HG03432 (cell line): ENCODE data around the gene TNIK.

ENCODE experiments used
- ATAC-seq: cut with Tn5 transposase; IDR thresholded peaks from one replicate; pipeline ENCODE4 v1.9.1; 2021; ENCODE audit warnings: mild to moderate bottlenecking, moderate library complexity; ENCODE audit not compliant: unreplicated experiment

The TNIK gene

DNA sequence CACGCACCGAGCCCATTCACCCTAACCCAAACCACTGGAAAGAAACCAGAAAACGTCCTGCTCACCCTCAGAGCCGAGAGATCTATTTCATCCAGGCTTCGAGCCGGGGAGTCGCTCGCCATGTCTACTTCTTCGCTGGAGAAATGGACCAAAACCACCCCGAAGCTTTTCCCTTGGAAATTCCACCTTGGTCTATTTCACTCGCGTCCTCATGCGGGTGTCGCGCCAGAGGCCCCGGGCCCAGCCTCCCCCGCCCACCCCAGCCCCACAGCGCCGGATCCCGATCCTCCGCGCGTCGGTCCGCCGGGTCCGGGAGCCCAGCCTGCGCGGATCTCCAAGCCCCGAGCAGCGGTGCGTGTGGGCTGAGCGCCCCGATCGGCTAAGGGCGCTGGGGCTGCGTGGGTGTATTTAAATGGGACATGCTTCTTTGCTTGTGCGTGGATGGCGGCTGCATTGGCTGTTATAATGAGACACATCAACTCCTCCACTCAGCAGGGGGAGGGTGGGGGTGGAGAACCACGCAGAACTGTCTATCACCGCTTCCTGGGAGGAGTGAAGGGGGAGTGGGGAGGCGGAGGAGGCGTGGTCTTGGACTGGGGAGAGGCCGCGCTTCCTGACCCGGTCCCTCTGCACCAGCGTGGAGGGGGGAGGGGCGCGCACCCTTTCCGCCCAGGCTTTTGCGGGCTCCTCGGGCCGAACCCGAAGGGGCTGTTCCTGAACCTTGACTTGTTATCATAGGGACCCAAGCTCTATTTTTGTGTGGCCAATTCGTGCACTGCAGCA lies at the start of gene TNIK:
TNIK (minus strand) TSS at position 464 of the 783 bp plus-strand sequence; CDS start at position 122, 342 bp downstream.
- peak; percentile 89 for ATAC-seq

DNA sequence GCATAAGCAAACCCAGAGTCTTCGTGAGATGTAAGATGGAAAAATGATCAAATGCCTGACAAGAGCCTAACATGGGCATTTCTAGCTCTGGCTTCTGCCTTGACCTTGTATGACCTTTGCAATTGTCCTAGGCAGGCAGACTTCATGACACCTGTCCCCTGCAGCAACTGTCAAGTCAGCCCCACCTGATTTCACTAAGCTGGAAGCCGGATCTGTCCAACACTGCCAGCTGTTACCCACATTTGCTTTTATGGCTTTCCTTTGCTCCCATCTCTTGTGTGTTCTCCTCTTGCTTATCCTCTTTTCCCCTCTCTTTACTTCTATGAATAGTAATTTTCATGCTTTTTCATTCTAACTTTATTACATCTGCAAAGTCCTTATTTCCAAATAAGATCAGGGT lies 48.5 kb upstream of the TNIK start:
- no peak for ATAC-seq

DNA sequence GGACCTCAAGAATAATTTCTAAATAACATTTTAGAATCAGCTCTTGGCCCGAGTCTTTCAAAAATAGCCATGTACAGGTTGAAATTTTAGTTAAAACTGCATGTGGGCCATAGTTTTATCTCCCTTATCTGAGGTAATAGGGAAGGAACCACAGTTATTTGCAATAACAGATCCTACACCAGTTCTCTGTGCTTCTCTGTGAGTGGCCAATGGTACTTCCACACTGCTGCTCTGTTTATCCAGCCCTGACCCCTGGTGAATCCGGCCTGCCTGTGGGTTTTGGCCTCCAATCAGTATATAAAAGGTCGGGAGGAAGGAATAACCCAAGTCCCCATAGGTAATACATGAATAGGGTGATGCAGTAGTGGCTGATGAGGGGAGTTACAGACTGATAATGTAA lies 48.0 kb upstream of the TNIK start:
- no peak for ATAC-seq

- no peak for ATAC-seq
Measured at GRCh38 chr3:171506743-171507319, 46.6 kb upstream of the TNIK start.

- ATAC-seq = no peak
Measured at GRCh38 chr3:171505822-171506333, 45.7 kb upstream of the TNIK start.

GRCh38 chr3:171504376-171504775 lies 44.2 kb upstream of the TNIK start:
- no peak for ATAC-seq

DNA sequence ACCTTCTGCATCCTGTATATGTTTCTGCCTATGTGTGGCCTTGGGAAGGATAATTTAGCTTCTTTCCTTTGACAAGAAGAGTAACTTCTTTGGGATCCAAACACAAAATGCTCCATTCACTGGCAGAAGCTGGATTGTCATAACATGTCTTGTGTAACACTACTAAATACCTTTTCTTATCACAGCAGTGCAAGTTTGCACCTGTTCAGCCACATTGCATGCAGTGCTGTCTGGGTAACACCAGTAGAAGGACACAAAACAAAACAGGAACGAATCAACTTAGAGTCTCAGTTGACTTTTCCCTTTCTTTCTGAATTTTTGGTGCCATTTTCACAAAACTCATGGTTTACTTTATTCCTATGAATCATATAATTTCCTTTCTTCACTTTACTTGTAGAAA lies 43.6 kb upstream of the TNIK start:
- ATAC-seq = no peak

DNA sequence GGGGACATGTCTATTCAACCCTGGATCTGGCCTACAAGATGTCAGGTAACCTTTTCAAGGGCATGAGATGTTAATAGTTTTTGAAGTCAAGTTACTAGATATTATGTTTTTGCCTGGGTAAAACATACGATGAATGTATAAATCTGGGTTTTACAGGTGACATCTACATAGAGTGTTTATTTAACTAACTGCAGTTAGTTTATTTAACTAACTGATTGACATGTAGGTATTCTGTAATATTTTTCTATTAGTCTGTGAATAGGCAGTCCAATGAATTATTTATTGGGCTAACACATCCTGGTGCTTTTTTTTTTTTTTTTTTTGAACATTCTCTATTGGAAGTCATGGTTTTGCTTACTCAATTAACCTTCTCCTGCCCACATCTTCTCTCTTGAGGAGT lies 38.7 kb upstream of the TNIK start:
- no peak for ATAC-seq

DNA sequence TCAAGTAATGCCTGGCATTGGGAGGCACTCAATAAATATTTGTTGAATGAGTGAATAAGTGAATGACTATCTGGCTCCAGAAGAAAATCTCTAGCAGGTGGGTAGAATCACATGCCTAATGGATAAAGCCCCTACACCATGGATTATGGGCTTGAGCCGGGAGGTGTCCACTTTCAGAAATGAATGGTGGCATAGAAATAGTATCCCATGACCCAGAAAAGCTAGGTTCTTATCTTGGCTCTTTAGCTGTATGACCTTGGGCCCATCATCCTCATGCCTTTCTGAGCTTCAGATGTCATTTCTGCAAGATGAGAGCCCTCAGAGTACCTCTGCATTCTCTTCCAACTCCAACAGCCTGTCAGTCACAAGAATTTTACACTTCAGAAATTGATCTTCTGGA lies 37.3 kb upstream of the TNIK start:
- no peak for ATAC-seq

DNA sequence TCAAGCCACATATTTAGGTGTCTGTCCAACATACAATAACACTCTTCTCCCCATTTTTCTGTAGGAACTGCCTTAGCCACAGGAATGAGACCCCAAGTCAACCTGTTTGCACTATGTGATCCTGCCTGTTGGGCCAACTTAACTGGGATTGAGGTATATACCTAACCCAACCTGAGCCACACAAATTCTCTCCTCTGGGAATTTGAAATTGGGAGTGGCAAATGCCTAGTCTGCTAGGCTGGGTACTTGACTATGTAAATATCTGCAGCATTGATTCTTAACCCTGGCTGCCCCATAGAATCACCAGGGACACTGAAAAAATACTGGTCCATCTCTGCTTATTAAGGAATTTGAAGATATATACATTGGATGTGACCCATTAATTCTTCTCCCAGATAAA lies 35.2 kb upstream of the TNIK start:
- no peak for ATAC-seq

DNA sequence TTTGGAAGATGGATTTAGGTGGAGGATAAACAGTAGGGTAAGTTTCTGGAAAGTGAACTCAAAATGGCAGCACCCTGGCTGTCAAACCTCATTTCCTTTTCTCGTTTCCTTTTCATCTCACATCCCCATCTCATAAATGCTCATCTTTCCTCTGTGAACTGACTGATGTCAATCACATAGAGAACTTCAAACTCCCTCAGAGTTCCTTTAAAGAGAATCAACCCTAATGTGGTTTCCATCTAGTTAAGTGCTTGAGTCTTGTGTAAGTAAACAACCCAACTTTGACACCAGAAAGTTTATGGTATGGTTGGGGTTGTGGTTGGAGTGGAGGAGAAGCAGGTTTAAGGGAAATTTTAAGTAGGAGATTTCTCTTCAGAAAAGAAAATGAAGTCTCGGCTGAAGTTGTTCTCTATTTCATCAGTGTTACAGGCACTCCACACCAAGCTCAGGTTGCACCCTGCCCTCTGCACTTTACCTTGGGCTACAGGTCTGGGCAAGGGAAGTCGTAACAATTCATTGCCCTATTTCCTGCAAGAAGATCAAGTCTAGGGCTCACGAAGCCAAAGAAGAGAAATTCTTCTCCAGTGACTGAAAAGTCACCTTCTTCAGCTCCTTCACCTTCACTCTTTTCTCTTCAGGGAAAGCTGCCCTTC lies 34.4 kb upstream of the TNIK start:
- ATAC-seq = no peak

DNA sequence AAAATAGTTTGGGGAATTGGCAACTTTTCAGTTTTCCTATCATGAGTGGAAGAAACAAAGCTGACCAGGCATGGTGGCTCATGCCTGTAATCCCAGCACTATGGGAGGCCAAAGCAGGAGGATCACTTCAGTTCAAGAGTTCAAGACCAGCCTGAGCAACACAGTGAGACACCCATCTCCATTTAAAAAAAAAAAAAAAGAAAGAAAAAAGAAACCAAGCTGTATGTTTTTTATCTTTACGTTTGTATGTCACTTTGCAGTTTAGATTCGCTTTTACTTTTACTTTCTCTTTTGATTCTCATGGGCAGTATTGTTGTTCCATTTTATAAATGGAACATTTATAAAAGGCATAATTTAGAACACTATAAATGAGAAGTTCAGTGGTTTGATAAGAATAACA lies 31.2 kb upstream of the TNIK start:
- ATAC-seq = no peak

- no peak for ATAC-seq
Measured at GRCh38 chr3:171490901-171491300, 30.7 kb upstream of the TNIK start.

GRCh38 chr3:171489348-171489747 lies 29.1 kb upstream of the TNIK start:
- ATAC-seq = no peak

- ATAC-seq = no peak
Measured at GRCh38 chr3:171488479-171488878, 28.3 kb upstream of the TNIK start.

- ATAC-seq = no peak
Measured at GRCh38 chr3:171487382-171487781, 27.2 kb upstream of the TNIK start.

DNA sequence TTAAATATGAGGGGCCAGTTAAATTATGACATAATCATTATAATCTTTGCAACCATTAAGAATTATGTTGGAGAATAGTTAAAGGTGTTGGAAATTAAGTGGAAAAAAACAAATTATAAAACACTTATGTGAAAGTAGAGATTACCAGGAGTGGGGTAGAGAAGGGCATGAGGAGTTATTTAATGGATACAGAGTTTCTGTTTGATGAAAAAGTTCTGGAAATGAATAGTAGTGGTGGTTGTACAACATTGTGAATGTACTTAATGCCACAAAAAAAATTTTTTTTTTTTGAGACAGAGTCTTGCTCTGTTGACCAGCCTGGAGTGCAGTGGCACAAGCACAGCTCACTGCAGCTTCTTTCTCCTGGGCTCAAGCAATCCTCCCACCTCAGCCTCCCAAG lies 25.1 kb upstream of the TNIK start:
- ATAC-seq = no peak

- peak; percentile 5 for ATAC-seq
Measured at GRCh38 chr3:171481011-171481410, 20.8 kb upstream of the TNIK start.

DNA sequence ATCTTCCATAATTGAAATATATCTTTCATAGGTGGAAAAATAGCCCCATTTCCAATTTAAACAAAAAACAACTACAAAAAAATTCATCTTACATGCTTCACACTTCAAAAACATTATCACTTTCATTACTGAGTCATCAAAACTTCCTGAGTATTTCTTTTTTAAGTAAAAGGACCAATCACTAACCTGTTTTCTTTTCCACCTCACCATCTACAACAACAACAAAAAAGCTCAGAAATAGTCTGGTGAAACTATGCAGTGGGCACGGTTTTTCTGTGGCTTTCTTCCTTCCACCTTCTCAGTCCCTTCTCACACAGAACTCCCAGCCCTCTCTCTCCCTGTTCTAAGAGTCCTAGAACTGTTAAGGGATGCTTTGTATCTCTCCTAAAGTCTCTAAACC lies 20.3 kb upstream of the TNIK start:
- peak; percentile 93 for ATAC-seq

- no peak for ATAC-seq
Measured at GRCh38 chr3:171476532-171477102, 16.4 kb upstream of the TNIK start.

DNA sequence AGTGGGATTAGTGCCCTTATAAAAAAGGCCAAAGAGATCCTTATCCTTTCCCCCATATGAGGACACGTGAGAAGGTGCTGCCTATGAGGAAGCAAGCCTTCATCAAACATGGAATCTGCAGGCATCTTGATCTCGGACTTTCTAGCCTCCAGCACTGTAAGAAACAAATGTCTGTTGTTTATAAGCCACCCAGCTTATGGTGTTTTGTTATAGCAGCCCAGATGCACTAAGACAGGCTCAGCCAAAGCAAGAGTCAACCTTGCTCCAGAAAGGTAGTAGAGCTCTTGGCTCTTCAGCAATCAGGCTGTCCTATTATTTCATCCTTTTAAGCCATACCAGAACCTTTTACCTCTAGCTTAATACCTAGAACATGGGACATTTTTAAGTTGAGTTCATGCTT lies 12.3 kb upstream of the TNIK start:
- no peak for ATAC-seq
